HG03045 (cell line): ENCODE results near the gene VSNL1.

Experiments used
- ATAC-seq: cut with Tn5 transposase; IDR thresholded peaks from one replicate; pipeline ENCODE4 v1.9.1; 2021; ENCODE audit warnings: mild to moderate bottlenecking, moderate library complexity; ENCODE audit not compliant: unreplicated experiment

The VSNL1 gene

DNA sequence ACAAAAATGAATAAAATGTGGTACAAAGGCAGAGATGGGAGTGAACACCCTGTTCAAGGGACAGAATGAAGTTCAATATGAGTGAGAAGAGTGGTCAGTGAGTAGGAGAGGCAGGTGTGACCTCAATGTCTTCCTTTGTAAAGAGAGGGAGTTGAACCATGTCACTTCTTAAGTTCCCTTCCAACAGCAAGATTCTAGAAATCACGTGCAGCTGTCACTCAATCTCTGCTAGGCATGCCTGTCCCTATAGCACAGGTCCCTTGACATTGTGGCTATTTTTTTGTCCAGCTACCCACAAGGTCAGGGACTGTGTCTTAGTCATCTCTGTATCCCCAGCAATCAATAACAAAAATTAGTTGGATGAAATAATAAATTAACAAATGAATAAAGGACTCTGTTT lies 66.9 kb downstream of the VSNL1 start:
- ATAC-seq, result no peak

DNA sequence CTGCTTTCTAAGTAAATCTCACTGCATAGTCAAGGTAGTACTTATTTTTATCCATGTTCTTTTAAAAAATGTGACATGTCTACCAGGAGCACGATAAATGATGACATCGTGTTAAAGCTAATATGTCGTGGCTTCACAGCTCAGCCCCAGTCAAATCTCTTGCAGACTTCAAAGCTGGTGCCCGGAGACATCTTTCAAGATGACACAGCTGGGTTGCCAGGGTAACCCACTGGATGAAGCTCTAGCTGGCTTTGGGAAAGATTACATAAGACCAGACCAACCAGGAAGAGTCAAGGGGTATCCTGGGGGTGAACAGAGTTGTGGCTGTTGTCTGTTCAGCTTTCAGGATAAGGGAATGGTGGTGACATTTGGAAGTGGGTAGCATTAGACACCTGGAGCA lies 67.8 kb downstream of the VSNL1 start:
- no peak for ATAC-seq

DNA sequence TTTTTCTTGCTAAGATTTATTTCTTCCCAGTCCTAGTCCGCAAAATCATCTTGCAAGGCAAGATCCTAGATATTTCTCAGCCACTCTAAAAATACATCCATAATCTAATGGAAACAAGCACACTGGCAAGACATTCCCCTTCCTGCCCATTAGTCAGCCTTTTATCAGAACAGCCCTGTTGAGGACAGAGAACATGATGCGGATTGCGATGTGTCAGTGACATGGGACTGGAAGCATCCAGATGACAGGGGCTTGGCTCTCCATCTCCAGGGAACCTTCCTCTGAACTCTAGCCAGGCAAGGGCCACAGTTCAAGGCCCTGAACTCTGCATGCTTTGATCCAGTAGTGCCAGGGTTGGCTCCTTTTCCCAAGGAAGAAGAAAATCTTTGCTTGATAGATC lies 70.0 kb downstream of the VSNL1 start:
- no peak for ATAC-seq

DNA sequence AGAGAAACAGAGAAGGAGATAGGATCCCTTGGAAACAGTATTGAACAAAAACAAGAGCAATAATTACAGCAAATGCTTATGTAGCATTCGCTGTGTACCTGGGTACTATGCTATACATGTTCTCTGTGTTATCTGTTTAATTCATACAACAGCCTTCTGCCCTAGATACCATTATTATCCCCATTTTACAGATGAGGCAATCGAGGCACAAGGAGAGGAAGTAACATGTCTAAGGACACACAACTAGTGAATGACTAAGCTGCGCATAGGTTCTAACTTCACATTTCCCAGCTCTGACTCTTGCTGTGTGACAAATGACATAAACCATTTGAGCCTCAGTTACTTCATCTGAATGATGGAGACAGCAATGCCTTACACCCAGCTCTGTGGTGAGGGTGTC lies 70.5 kb downstream of the VSNL1 start:
- ATAC-seq, result no peak

DNA sequence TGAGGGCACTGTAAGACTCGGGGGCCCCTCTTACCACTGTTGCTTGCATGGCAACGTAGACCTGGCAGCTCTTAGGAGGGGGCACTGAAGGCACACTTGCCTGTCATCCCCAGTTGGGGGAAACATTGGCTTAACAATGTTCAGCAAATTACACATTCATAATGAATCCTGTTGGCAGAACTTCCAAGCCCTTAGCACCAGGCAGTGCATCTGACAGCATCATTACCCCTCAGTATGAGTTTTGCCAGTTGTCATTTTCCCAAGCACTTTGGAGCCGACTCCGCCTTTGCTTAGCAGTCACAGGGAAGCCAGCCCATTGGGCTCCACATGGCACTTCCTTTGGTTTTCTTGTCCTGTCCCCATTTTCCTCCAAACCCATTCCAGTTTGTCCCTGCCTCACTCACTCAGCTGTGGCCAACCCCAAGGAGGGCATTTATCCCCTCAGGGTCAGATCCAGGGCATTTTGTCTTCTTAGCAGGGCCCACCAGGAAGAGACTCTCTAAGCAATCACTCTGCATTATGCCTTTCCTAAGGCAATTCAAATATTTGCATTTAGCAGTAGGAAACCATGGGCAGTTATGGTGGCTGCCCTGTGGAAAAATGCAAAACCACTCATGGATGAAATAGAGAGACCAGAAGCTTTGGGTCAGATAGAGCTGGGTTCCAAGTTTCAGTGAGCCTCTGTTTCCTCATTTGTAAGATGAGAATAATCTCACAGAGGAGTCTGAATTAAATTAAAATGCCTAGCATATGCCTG lies 73.9 kb downstream of the VSNL1 start:
- no peak for ATAC-seq

DNA sequence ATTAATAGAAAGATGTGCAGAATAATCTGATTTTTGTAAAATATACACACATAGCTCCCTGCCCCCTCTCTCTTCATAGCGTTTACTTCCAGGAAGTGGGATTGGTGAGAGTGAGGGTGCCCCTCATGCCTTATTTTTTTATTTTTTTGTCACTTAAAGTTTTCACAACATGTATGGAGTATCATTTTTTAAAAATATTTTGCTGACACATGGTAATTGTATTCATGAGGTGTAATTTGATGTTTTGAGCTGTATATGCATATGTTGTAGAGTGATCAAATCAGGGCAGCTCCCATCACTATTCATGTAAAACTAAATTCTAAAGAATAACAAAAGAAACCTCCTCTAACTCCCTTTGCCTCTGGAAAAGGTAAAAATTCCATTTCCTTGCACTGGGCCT lies 74.7 kb downstream of the VSNL1 start:
- no peak for ATAC-seq

DNA sequence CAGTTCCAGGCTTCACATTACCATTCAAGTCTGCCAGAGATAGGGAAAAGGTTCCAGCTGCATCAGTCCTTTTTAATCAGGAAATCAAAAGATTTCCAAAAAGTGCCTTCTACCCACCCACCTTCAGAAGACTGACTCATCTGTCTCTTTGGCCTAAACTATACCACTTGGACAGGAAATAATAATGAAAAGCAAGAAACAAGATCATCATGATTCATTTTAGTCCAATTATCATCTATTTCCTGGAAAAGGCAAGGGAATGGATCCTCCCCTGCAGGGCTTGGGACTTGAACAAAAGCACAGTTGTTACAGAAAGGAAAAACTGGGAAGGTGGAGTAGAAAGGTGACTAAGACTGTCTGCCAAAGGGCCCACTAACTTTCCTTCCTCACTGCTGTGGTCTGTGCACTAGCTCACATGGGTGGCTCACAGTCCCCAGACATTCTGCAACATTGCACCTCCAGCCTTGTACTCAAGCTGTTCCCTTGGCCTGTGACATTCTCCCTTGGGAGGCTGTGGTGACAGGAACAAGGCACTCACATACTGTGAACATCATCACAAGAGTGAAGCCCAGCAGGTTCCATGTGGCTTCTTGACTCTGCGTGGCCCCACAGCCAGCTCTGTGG lies 75.3 kb downstream of the VSNL1 start:
- ATAC-seq, result no peak

DNA sequence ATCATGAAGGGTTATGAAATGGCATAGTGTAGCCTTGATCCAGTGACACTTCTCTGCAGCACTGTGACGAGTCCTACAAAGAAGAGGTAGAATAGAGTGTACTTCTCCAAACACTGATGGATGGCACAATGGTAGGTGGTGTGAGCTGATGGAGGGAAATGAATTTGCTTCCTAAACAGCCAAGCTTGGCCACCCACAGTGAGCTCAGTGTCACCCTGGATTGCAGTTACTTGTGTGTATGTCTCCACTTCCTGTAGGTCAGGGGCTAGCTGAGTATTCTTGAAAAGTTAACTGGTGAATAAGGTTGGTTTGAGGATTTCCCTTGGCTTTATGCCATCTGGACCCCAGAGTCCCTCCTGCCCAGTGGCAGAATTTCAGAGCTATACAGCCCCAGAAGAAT lies 75.9 kb downstream of the VSNL1 start:
- ATAC-seq, result no peak

DNA sequence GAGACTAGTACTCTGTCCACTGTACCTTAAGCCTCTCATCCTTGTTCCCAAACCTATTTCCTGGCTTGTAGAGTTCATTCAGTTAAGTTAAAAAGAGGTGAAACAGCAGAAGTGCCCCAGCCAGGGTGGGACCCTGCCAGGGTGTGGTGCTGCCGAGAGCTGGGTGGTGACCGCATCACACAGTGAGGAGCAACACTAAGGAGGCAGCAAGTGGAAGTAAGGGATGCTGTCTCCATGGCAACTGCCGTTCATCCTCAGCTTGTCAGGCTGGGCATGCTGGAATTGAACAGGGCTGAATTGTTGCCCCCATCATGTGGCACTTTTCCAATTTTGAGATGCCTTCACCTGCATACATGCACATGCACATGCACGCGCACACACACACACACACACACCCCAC lies 77.0 kb downstream of the VSNL1 start:
- no peak for ATAC-seq

DNA sequence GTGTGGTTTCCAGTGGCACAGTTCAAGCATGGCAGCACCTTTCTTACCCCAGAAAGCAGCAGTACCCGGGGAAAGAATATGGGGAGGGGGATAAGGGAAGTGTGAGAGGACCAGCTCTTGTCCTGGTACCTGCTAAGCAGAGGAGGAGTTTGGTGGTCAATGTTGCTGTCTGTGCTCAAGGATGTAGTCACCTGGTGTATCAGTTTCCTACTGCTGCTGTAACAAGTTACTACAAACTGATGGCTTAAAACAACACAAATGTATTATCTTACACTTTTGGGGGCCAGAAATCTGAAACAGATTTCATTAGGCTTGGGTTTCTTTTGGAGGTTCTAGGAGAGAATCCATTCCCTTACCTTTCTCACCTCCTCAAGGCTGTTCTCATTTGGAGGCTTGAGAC lies 77.5 kb downstream of the VSNL1 start:
- ATAC-seq, result no peak

DNA sequence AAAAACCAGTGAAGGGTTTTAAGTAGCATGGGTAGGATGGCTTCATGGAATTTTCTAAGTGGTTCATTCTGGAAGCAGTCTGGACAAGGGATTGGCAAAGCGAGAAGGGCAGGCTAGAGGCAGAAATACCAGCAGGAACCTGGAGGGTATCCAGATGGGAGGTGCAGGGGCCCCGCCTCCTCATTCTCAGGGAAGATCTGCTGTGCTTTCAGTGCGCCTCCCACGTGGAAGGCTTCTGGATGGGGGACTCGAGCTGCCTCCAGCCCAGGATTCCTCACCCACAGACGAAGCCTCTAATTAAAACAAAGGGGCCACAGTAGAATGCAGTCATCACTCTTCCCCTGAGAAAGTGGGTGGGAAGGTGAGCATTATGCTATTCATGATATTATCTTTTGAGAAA lies 79.8 kb downstream of the VSNL1 start:
- ATAC-seq, result no peak

DNA sequence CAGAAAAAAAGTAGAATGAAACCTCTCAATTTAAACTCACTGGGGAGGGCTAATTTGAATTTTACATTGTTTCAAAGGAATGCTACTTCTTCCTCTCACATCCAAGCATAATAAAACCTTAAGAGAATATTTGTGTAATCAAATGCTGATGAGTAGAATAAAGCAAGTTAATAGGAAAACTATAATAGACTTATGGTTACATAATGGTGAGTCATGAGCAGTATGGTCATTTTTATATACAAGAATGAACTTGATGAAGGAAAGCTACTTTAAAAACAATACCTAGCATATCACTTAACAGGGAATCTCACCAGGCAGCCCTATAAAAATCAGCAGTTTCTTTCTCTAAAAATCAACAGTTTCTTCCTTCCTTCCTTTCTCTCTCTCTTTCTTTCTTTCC lies 80.3 kb downstream of the VSNL1 start:
- no peak for ATAC-seq

DNA sequence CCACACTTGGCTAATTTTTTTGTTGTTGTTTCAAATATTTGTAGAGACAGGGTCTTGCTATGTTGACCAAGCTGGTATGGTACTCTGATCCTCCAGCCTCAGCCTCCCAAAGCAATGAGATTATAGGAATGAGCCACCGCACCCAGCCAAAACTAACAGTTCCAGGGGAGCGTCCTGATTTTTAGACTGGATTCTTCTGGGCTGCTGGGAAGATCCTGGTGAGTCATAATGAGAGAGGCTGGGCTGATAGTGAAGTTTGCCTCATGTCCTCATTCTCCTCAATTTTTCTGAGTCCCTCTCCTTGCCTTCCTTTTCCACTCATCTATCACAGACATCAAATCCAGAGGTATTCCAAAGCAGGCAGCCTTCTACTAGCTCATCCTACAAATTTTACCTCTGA lies 81.3 kb downstream of the VSNL1 start:
- no peak for ATAC-seq

DNA sequence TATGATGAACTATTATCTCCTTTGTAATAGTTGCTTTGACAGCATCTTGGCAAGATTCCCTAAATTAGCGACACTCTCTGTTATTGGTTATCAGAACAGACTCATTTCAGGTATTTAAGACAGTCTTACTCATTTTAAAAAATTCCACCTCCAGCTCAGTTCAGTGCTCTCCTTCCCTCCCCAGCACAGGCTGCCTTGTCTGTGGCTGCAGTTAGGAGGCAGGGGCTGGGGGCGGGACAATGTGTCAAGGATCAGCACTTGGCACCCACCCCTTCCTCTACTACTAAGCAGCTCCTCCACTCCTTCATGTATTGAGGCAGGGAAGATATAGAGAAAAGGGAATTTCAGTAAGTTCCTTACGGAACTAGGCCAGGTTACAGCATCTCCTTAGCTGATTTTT lies 85.0 kb downstream of the VSNL1 start:
- ATAC-seq, result no peak

DNA sequence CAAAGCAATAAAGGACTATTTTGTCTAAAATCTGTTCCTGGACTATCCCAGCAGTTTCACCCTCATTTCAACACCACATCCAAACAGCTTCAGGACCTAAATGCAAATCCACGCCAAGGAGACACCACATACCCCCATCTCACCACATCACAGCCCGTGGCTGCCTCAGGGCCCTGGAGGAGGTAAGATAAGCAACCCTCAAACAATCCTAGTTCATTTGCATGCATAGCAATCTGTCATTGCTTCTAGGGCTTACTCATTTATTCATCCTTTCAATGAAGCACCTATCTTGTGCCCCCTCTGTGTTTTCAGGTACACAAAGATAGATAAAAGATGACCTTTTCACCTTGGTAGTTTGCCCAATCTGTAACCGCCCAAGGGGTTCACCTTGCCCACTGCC lies 86.5 kb downstream of the VSNL1 start:
- no peak for ATAC-seq

DNA sequence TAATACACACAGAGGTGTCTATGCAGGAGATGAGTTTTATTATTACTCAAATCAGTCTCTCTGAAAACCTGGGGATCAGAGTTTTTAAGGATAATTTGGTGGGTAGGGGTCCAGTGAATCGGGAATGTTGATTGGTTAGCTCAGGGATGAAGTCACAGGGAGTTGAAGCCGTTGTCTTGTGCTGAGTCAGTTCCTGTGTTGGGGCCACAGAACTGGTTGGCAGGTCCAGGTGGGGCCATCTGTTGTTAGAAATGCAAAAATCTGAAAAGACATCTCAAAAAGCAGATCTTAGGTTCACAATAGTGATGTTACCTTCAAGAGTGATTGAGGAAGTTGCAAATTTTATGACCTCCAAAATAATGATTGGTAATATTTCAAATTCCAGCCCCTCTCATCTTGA lies 86.9 kb downstream of the VSNL1 start:
- ATAC-seq, result no peak

DNA sequence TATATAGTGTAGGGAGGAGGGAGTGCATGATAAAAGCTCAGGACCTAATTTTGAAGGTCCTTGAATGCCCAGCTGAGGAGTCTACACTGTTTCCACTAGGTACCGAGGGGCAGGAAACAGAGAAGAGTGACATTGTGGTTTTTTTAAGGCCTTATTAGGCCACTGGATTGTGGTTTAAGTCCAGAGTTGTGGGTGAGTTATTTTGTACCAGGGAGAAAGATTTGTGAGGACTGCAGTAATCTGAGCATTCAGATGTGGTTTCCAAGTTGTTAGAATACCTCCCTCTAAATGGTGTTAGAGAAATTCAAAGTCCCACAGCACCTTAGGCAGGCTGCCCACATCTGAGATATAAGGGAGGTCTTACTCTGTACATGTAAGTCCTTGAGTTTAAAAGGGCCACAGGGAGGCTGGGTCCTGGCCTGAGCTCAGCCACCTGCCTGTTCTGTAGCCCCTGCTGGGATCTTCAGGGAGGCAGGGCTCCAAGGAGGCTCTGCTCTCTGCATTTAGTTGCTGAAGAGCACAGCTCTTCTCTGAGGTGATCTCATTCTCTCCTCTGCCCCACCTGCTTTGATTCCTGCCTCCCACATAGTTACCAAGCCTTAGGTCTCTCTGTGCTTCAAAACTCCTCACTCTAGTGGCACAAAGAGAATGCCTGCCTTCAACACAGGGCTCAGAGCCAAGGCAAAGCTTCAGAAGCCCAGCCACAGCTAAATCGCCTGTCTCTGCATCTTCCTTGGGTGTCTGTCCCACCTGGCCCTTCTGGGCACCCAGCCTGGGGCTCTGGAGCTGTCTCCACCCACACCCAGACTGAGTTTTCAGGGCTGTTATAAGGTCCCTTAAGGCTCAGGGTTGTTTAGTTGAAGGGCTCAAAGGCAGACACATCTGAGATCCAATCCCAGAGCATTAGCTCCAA lies 88.1 kb downstream of the VSNL1 start:
- ATAC-seq, result no peak

DNA sequence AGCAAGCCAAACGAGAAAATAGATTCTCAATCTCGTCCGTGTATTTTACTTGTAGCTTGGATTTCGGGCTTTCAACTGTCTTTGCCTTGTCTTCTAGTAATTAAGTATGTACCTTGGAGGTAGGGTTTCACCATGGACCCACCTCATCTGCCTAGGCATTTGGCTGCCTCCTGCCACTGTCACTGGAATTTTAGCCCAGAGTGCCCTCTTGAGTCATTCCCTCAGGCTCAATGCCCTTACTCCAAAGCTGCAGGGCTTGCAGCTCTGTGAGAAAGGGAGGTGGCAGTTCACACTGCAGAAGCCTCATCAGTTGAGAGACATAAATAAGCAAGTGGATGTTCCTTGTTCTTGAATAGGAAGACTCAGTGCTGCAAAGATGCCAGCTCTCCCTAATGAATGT lies 89.6 kb downstream of the VSNL1 start:
- ATAC-seq, result no peak

DNA sequence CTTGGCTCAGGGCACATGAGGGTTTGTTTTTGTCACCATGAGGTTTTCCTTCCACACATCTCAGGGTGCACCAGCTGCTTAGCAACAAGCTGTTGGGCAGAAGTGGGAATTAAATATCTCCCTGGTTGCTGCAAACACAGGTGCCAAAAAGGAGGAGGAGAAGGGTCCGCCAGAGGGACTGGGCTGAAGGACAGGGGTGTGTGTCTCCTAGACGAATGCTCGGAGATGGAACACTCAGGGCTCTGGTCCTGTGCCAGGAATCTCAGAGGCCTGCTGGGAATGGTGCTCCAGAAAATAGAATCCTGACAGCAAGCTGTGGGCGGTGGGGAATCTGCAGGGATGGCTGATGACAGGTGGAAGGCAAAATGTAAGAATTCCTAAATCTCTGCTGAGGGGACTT lies 94.5 kb downstream of the VSNL1 start:
- ATAC-seq, result no peak

DNA sequence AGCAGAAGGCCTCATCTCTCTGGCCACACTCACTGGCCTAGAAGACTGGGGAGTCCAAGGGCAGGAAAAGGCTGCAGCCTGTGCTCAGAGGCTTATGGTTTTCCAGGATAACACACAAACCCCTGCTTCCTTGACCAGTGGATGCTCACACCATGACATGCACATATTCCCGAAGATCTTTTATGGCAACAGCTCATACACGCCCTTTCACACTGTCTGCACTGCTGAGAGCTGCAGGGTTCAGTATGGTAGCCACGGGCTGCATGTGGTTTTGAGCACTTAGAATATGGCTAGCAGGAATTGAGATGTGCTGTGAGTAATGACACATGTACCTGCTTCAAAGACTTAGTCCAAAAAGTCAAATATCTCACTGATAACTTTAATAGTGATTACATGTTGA lies 95.8 kb downstream of the VSNL1 start:
- ATAC-seq, result no peak

DNA sequence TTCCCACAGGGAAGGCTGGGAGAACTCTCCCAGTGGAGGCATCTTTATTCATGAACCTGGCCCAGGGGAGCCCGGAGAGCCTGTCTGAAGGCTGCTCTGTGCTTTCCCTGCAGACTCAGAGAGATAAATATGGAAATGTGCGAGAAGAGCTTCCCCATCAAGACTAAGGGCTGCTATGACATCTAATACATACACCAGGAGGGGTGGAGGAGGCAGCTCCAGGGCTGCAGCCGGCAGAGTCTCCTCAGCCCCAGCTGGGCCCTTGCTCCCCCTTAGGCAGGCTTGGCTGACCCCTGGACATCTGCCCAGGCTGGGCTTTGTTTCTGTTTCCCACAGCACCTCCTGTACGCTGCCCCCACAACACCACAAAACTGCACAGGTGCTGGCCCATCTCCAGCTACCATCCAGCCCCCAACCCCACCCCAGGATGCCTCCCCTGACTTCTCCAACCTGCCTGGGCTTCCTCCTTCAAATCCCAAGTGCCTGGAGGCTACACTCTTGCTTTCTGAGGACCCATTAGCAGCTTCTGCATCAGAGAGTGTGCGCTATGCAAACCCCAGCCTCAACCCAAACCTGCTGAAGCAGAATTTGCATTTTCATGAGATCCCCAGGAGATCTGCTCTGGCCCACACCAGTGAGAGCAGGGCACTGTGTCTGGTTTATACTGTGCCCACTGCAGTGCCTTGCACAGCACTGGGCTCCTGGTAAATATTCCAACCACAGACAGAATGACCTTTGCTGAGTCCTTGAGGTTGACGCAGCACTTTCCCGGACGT lies 96.8 kb downstream of the VSNL1 start:
- no peak for ATAC-seq
